ENCODE measurements around the gene TECPR2. TPM values are rescaled to one million over a fixed set of nuclear protein-coding genes. Genes with fewer than 3 reads are reported as not detected.
A peak's percentile ranks its signal among the peaks of the same experiment; 100 is the strongest.

Gene TECPR2
- total and polyA plus RNA-seq, 2 of the 13 experiments (the other 11 are each of a cell fraction or from before 2014, with no cell fraction given): 3.5 to 5.7 TPM

GRCh38 chr14:102509746-102510615 is 147.2 kb downstream of the TECPR2 start, which contains the start of gene ANKRD9 (continued):
- TF ChIP-seq ZNF3 (CRISPR knock-in tag; IDR thresholded peaks at IDR 0.05): no peak
- no peak for TF ChIP-seq U2AF2 (IDR thresholded peaks at IDR 0.05; ENCODE audit: low read depth, low read length)
- TF ChIP-seq ZC3H4 (CRISPR knock-in tag; IDR thresholded peaks at IDR 0.05; ENCODE audit: borderline replicate concordance): no peak
- TF ChIP-seq ZBTB42 (CRISPR knock-in tag; IDR thresholded peaks at IDR 0.05): 0 out of 2 replicates have a peak, but pooled peaks have one; percentile 71
- TF ChIP-seq DBP (CRISPR knock-in tag; IDR thresholded peaks at IDR 0.05; ENCODE audit: not compliant biosample characterization): peak; percentile 25
- no peak for TF ChIP-seq TBX3 (IDR thresholded peaks at IDR 0.05; ENCODE audit: borderline replicate concordance)
- TF ChIP-seq ZNF740 (CRISPR knock-in tag; IDR thresholded peaks at IDR 0.05): 0 out of 2 replicates have a peak, but pooled peaks have one; percentile 26
- no peak for TF ChIP-seq MXI1 (IDR thresholded peaks at IDR 0.05; ENCODE audit: borderline replicate concordance, low read depth, low read length)
- TF ChIP-seq HNRNPL (IDR thresholded peaks at IDR 0.05; ENCODE audit: low read depth, low read length): no peak
- no peak; the same call in 1 of the 2 replicates for TF ChIP-seq UBTF (CRISPR knock-in tag; IDR thresholded peaks at IDR 0.05)
- no peak for TF ChIP-seq ZBTB49 (CRISPR knock-in tag; IDR thresholded peaks at IDR 0.05; ENCODE audit: borderline replicate concordance)
- no peak for TF ChIP-seq THAP9 (CRISPR knock-in tag; IDR thresholded peaks at IDR 0.05; ENCODE audit: borderline replicate concordance)
- no peak for TF ChIP-seq ZNF549 (CRISPR knock-in tag; IDR thresholded peaks at IDR 0.05)
- 0 out of 2 replicates have a peak, but pooled peaks have one; percentile 8 for TF ChIP-seq PHF21A (CRISPR knock-in tag; IDR thresholded peaks at IDR 0.05)
- no peak for TF ChIP-seq TERF1 (CRISPR knock-in tag; IDR thresholded peaks at IDR 0.05)
